B cell (primary cell): Measurements from ENCODE around the gene SPEM3. TPM values are rescaled to one million over a fixed set of nuclear protein-coding genes. Genes with fewer than 3 reads are reported as not detected.

Source experiments
- ATAC-seq: fragments of 200-7000 bp; cut with Tn5 transposase; one replicate; pipeline ENCODE4 v1.10.0; 2021; ENCODE audit warnings: low read depth, mild to moderate bottlenecking, moderate number of reproducible peaks, moderate library complexity
- CTCF ChIA-PET: fragments of 350-600 bp; sonication (Branson Sonifier 250); formaldehyde crosslinking; loops from one replicate; lab custom pipeline; 2021; ENCODE audit warnings: antibody characterized with exemption, inconsistent platforms; lab: Charles Lee
- POLR2A ChIA-PET: fragments of 350-600 bp; sonication (Branson Sonifier 250); formaldehyde crosslinking; loops from one replicate; lab custom pipeline; 2021; ENCODE audit warnings: antibody characterized with exemption; lab: Charles Lee
- DNase-seq: peaks from one replicate; pipeline ENCODE4 v3.0.0; 2013
- H2AFZ ChIP-seq: 2 replicates; pipeline ENCODE4 v1.6.1; 2012; ENCODE audit warnings: mild to moderate bottlenecking, low read depth, low read length; ENCODE audit not compliant: insufficient read depth, poor library complexity, severe bottlenecking
- H3K27ac ChIP-seq, 2 donors: 1 replicate in 1 of 2; 2 replicates in 1 of 2; pipeline ENCODE4 v1.5.1; 2012 to 2013; ENCODE audit warnings: low read length in 2 of 2, mild to moderate bottlenecking in 2 of 2, moderate library complexity in 1 of 2
- H3K27me3 ChIP-seq, 4 experiments: fragments of 200-600 bp in 1 of 4; sonication (generic) in 1 of 4; replicated peaks in 1 of 4; 1 replicate in 2 of 4; 2 replicates in 2 of 4; pipeline versions ENCODE4 v1.6.1 to v1.7.0; 2013 to 2016; ENCODE audit warnings: low read length in 3 of 4, mild to moderate bottlenecking in 2 of 4, mixed read lengths in 1 of 4, moderate library complexity in 1 of 4; ENCODE audit not compliant: insufficient read depth in 4 of 4, control insufficient read depth in 3 of 4; ENCODE audit errors: control extremely low read depth in 1 of 4
- H3K36me3 ChIP-seq, 2 experiments: replicated peaks in 1 of 2; 1 replicate in 1 of 2; 2 replicates in 1 of 2; pipeline versions ENCODE4 v1.6.1 to v1.7.1; 2013; ENCODE audit warnings: low read length in 1 of 2; ENCODE audit not compliant: insufficient read depth in 2 of 2, control insufficient read depth in 1 of 2; ENCODE audit errors: control extremely low read depth in 1 of 2, extremely low read depth in 1 of 2
- H3K4me1 ChIP-seq, 2 donors: fragments of 200-600 bp in 1 of 2; sonication (generic) in 1 of 2; 1 replicate in 1 of 2; 2 replicates in 1 of 2; pipeline versions ENCODE4 v1.5.1 to v1.6.1; 2013 to 2017; ENCODE audit warnings: low read length in 2 of 2; ENCODE audit not compliant: control insufficient read depth in 2 of 2, insufficient read depth in 2 of 2
- H3K4me2 ChIP-seq: replicated peaks from 2 replicates; pipeline ENCODE3; 2012; ENCODE audit warnings: mild to moderate bottlenecking, low read depth, low read length; ENCODE audit not compliant: poor library complexity, severe bottlenecking
- H3K4me3 ChIP-seq, 5 experiments: fragments of 200-600 bp in 1 of 5; sonication (generic) in 1 of 5; 1 replicate in 3 of 5; 2 replicates in 2 of 5; pipeline versions ENCODE4 v1.5.1 to v1.7.0; 2011 to 2016; ENCODE audit warnings: low read length in 4 of 5, mild to moderate bottlenecking in 4 of 5, low read depth in 2 of 5, control low read depth in 1 of 5, moderate library complexity in 1 of 5; ENCODE audit not compliant: insufficient read depth in 1 of 5; ENCODE audit errors: control extremely low read depth in 1 of 5, extremely low read depth in 1 of 5
- H3K79me2 ChIP-seq: fragments of 200-600 bp; sonication (generic); one replicate; pipeline ENCODE4 v1.6.0; 2016; ENCODE audit warnings: low read length; ENCODE audit not compliant: control insufficient read depth, insufficient read depth
- H3K9ac ChIP-seq: fragments of 200-600 bp; sonication (generic); 2 replicates; pipeline ENCODE4 v1.6.1; 2017; ENCODE audit warnings: mild to moderate bottlenecking, low read length, moderate library complexity
- H3K9me3 ChIP-seq, 3 donors: one replicate each; pipeline versions ENCODE4 v1.6.1 to v1.7.1; 2013; ENCODE audit warnings: low read length in 2 of 3; ENCODE audit not compliant: control insufficient read depth in 2 of 3, insufficient read depth in 1 of 3; ENCODE audit errors: control extremely low read depth in 1 of 3
- H4K20me1 ChIP-seq: 2 replicates; pipeline ENCODE4 v1.6.0; 2012; ENCODE audit warnings: mild to moderate bottlenecking, low read length; ENCODE audit not compliant: insufficient read depth, control insufficient read depth, poor library complexity, severe bottlenecking
- H3K27ac Mint-ChIP-seq: one replicate; pipeline ENCODE4 v1.8.0; 2021; ENCODE audit warnings: mixed read lengths
- H3K27me3 Mint-ChIP-seq: one replicate; pipeline ENCODE4 v1.8.0; 2021; ENCODE audit warnings: mixed read lengths
- H3K4me1 Mint-ChIP-seq: one replicate; pipeline ENCODE4 v1.8.0; 2021; ENCODE audit warnings: mixed read lengths
- H3K4me3 Mint-ChIP-seq: one replicate; pipeline ENCODE4 v1.8.0; 2021; ENCODE audit warnings: mixed read lengths
- H3K9me3 Mint-ChIP-seq: one replicate; pipeline ENCODE4 v1.8.0; 2022; ENCODE audit warnings: mixed read lengths; ENCODE audit not compliant: insufficient read depth
- EZH2 ChIP-seq: IDR thresholded peaks from 2 replicates; pipeline ENCODE4 v1.6.1; 2012; ENCODE audit warnings: borderline replicate concordance, low read depth, mild to moderate bottlenecking, moderate library complexity, low read length; ENCODE audit not compliant: insufficient read depth, poor library complexity, severe bottlenecking
- WGBS: methylation state at CpG from one replicate; pipeline ENCODE4 v1.1.5; 2013; ENCODE audit warnings: missing lambda C conversion rate; ENCODE audit not compliant: insufficient coverage; 5-methylcytosine and 5-hydroxymethylcytosine counted together
- intact Hi-C: fragments of 100-400 bp; cut with micrococcal nuclease; formaldehyde crosslinking; loops from one replicate; pipeline ENCODE4 v1.10.0; 2022
- polyA plus RNA-seq: library from polyadenylated mRNA; depleted of rRNA; stranded (reverse); fragments of >200 nt; gene quantifications from 2 replicates; pipeline ENCODE4 v1.2.3, GENCODE V29; 2012
- total RNA-seq, 2 donors: library from RNA; stranded (reverse); fragments of 120-200 nt in 1 of 2; gene quantifications; 1 replicate in 1 of 2; 2 replicates in 1 of 2; pipeline versions ENCODE4 v1.2.3 to v1.2.4, GENCODE V29; 2013 to 2022
- TF ChIP-seq, protein P1 (sequence below): fragments of 200-600 bp; IDR thresholded peaks from one replicate; pipeline ENCODE4 v1.8.0; 2022; ENCODE audit warnings: antibody characterized with exemption, mild to moderate bottlenecking

Gene SPEM3
- total and polyA plus RNA-seq, 2 donors (not counting 1 experiment from before 2014, with no cell fraction given): not detected

DNA sequence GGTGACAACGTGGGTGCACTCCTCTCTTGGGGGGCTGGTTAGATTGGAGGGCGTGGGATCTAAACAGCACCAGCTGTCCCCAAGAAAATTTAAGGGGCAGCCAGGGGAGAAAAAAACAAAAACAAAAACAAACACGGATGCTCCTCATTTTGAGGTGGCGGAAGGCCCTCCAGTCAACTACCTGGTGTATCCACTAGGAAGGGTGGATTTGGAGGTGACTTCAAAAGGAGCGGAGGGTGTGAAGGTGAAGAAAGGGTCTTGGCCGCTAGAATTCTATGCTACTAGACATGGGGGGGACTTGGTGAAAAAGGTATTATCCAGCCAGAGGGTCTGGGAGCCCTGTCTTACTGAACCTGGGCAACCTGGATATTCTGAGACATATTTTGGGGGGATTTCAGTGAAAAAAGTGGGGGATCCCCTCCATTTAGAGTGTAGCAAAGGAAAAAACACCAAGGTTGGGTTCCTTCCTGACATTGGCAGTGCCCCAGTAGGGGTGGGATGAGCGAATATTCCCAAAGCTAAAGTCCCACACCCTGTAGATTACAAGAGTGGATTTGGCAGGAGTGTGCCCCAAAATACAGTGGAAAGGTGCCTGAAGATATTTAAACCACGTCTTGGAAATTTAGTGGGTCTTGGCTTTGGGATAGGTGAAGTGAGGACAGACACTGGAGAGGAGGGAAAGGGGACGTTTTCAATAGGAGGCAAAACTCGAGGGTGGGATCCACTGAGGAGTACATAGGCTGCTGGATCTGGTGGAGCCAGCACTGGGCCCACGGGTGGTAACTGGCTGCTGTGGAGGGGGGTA lies 10.2 kb downstream of the SPEM3 start:
- no peaks in the 10 kb centered on the region for H3K36me3 ChIP-seq
- intact Hi-C loops: loop anchor here (5.0 kb wide), 2 partner anchors 402 to 1952 kb away; partner anchors contain the start of genes DERL2, MIS12 and SLC16A13
- H3K27me3 ChIP-seq: peaks cover 0 to 59% (median 34%) of the 10 kb centered on the region in 4 experiments
- H3K9ac ChIP-seq: peak overlapping the region; percentile 48
- Mint-ChIP-seq H3K4me1 (peaks cover 48% of the 10 kb centered on the region), H3K4me3 (peak overlapping the region; percentile 84), H3K9me3 (no peaks in the 10 kb centered on the region), H3K27me3 (peaks cover 51% of the 10 kb centered on the region), H3K27ac (peak overlapping the region; percentile 61)
- H3K4me2 ChIP-seq: peak overlapping the region; percentile 93
- no peak overlapping the region for H2AFZ ChIP-seq
- WGBS: 48% methylated on average over 6 of the region's 11 CpGs
- DNase-seq (no peak), ATAC-seq (no peak)
- H3K4me1 ChIP-seq: peaks cover 51 to 53% of the 10 kb centered on the region in 2 donors
- TF ChIP-seq, protein P1, sequence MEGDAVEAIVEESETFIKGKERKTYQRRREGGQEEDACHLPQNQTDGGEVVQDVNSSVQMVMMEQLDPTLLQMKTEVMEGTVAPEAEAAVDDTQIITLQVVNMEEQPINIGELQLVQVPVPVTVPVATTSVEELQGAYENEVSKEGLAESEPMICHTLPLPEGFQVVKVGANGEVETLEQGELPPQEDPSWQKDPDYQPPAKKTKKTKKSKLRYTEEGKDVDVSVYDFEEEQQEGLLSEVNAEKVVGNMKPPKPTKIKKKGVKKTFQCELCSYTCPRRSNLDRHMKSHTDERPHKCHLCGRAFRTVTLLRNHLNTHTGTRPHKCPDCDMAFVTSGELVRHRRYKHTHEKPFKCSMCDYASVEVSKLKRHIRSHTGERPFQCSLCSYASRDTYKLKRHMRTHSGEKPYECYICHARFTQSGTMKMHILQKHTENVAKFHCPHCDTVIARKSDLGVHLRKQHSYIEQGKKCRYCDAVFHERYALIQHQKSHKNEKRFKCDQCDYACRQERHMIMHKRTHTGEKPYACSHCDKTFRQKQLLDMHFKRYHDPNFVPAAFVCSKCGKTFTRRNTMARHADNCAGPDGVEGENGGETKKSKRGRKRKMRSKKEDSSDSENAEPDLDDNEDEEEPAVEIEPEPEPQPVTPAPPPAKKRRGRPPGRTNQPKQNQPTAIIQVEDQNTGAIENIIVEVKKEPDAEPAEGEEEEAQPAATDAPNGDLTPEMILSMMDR: no peak
- TF ChIP-seq EZH2: no peak
- peaks cover 49% of the 10 kb centered on the region for H4K20me1 ChIP-seq
- POLR2A ChIA-PET: interaction anchor here (0.6 kb wide), 1 partner anchor 17 kb away, joined by 10 read pairs; no protein-coding TSS in a partner anchor
- peak overlapping the region in 2 of 5 experiments; percentile 31 to 43 for H3K4me3 ChIP-seq
- H3K27ac ChIP-seq: no peak overlapping the region
- peaks cover 0 to 34% (median 0%) of the 10 kb centered on the region in 3 donors for H3K9me3 ChIP-seq
- peaks cover 27% of the 10 kb centered on the region for H3K79me2 ChIP-seq
- CTCF ChIA-PET: interaction anchor here (0.8 to 4.2 kb wide), 9 partner anchors 16 to 234 kb away, joined by 3 to 43 read pairs (median 5); partner anchors contain the start of genes SLC35G6 and TMEM95
